Panc1 (cell line): ENCODE measurements around the gene OXT. TPM values are rescaled to one million over a fixed set of nuclear protein-coding genes. Genes with fewer than 3 reads are reported as not detected.

Source experiments
- ATAC-seq: fragments of 200-7000 bp; cut with Tn5 transposase; 2 replicates; pipeline ENCODE4 v1.9.1; 2020; ENCODE audit warnings: mild to moderate bottlenecking, moderate library complexity
- BruUV-seq: library from RNA; stranded (reverse); fragments of 400-500 nt; replicated peaks from 2 replicates; lab custom pipeline; 2021; lab: Mats Ljungman, UMichigan
- CTCF ChIA-PET: fragments of 300-600 bp; sonication (Branson Sonifier 250); formaldehyde crosslinking; loops from one replicate; lab custom pipeline; 2022; ENCODE audit warnings: antibody characterized with exemption; lab: Charles Lee
- POLR2A ChIA-PET: fragments of 300-600 bp; sonication (Branson Sonifier 250); formaldehyde crosslinking; loops from one replicate; lab custom pipeline; 2022; ENCODE audit warnings: antibody characterized with exemption; lab: Charles Lee
- DNase-seq: peaks from one replicate; pipeline ENCODE4 v3.0.0-alpha.2; 2010; ENCODE audit warnings: low read depth, low spot score
- H3K27ac ChIP-seq: 2 replicates; pipeline ENCODE4 v1.5.1; 2011; ENCODE audit warnings: mild to moderate bottlenecking, low read length, inconsistent platforms
- H3K27me3 ChIP-seq: fragments of 200-500 bp; sonication (Bioruptor generic); 2 replicates; pipeline ENCODE4 v1.6.0; 2014; ENCODE audit warnings: low read length, inconsistent platforms; ENCODE audit not compliant: control insufficient read depth, insufficient read depth
- H3K36me3 ChIP-seq: fragments of 200-500 bp; sonication (Bioruptor generic); 2 replicates; pipeline ENCODE4 v1.5.1; 2014; ENCODE audit warnings: inconsistent platforms, mild to moderate bottlenecking, low read length, moderate library complexity; ENCODE audit not compliant: control insufficient read depth, insufficient read depth
- H3K4me1 ChIP-seq: 2 replicates; pipeline ENCODE4 v1.5.1; 2011; ENCODE audit warnings: inconsistent platforms, mild to moderate bottlenecking, low read length, moderate library complexity; ENCODE audit not compliant: control insufficient read depth, insufficient read depth
- H3K4me3 ChIP-seq, 2 experiments: 2 replicates each; pipeline ENCODE4 v1.5.1; 2011 to 2012; ENCODE audit warnings: low read depth in 2 of 2, low read length in 2 of 2, mild to moderate bottlenecking in 2 of 2, inconsistent platforms in 1 of 2, moderate library complexity in 1 of 2
- H3K9me3 ChIP-seq: fragments of 200-500 bp; sonication (Bioruptor generic); 2 replicates; pipeline ENCODE4 v1.5.1; 2014; ENCODE audit warnings: low read depth, mild to moderate bottlenecking, inconsistent platforms, low read length, moderate library complexity; ENCODE audit not compliant: control insufficient read depth, insufficient read depth
- POLR2AphosphoS5 ChIP-seq: IDR thresholded peaks from 2 replicates; pipeline ENCODE4 v1.6.1; 2012; ENCODE audit warnings: mild to moderate bottlenecking, low read depth, low read length, moderate library complexity
- SIN3A ChIP-seq: IDR thresholded peaks from 2 replicates; pipeline ENCODE4 v1.6.1; 2012; ENCODE audit warnings: low read depth, mild to moderate bottlenecking, low read length, moderate library complexity, borderline replicate concordance; ENCODE audit not compliant: insufficient read depth
- TCF7L2 ChIP-seq: IDR thresholded peaks from 2 replicates; pipeline ENCODE4 v1.6.1; 2011; ENCODE audit warnings: mild to moderate bottlenecking, low read depth, low read length, inconsistent platforms
- in situ Hi-C: cut with HindIII; loops from 2 replicates; pipeline ENCODE4 v1.10.0; 2016; ENCODE audit warnings: low sequenced_read_pairs, low pct_unique_long_range_greater_than_20kb
- intact Hi-C: fragments of 100-400 bp; cut with micrococcal nuclease; formaldehyde crosslinking; loops from one replicate; pipeline ENCODE4 v1.10.0; 2022; ENCODE audit not compliant: unreplicated experiment
- total RNA-seq: library from RNA; stranded (reverse); gene quantifications from one replicate; pipeline ENCODE4 v1.2.1, GENCODE V29; 2021; ENCODE audit not compliant: unreplicated experiment
- TF ChIP-seq, protein P1 (sequence below): fragments of 450-650 bp; IDR thresholded peaks from 2 replicates; pipeline ENCODE4 v1.5.1; 2017; ENCODE audit warnings: mild to moderate bottlenecking
- TF ChIP-seq, protein P2 (sequence below), 2 experiments: IDR thresholded peaks; 2 replicates each; pipeline ENCODE4 v1.6.1; 2011 to 2012; ENCODE audit warnings: low read depth in 2 of 2, control low read depth in 1 of 2, low read length in 1 of 2, mild to moderate bottlenecking in 1 of 2, moderate library complexity in 1 of 2; ENCODE audit not compliant: insufficient read depth in 1 of 2

OXT gene
- total RNA-seq, 1 experiment from 2014 or later, result not detected

GRCh38 chr20:3031524-3032147 is 39.8 kb upstream of the OXT start:
- no peak for DNase-seq
- H3K4me3 ChIP-seq, result no peak overlapping the region
- no peaks in the 10 kb centered on the region for H3K4me1 ChIP-seq
- ChIA-PET POLR2A (no interaction called here), CTCF (no interaction called here)
- no TSS peak for BruUV-seq
- in situ Hi-C loops, result no loop called here
- no peak overlapping the region for H3K27ac ChIP-seq
- H3K27me3 ChIP-seq, result no peaks in the 10 kb centered on the region
- TF ChIP-seq SIN3A (no peak), POLR2AphosphoS5 (no peak), TCF7L2 (no peak)
- TF ChIP-seq, protein P1, sequence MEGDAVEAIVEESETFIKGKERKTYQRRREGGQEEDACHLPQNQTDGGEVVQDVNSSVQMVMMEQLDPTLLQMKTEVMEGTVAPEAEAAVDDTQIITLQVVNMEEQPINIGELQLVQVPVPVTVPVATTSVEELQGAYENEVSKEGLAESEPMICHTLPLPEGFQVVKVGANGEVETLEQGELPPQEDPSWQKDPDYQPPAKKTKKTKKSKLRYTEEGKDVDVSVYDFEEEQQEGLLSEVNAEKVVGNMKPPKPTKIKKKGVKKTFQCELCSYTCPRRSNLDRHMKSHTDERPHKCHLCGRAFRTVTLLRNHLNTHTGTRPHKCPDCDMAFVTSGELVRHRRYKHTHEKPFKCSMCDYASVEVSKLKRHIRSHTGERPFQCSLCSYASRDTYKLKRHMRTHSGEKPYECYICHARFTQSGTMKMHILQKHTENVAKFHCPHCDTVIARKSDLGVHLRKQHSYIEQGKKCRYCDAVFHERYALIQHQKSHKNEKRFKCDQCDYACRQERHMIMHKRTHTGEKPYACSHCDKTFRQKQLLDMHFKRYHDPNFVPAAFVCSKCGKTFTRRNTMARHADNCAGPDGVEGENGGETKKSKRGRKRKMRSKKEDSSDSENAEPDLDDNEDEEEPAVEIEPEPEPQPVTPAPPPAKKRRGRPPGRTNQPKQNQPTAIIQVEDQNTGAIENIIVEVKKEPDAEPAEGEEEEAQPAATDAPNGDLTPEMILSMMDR, result no peak
- TF ChIP-seq, protein P2, sequence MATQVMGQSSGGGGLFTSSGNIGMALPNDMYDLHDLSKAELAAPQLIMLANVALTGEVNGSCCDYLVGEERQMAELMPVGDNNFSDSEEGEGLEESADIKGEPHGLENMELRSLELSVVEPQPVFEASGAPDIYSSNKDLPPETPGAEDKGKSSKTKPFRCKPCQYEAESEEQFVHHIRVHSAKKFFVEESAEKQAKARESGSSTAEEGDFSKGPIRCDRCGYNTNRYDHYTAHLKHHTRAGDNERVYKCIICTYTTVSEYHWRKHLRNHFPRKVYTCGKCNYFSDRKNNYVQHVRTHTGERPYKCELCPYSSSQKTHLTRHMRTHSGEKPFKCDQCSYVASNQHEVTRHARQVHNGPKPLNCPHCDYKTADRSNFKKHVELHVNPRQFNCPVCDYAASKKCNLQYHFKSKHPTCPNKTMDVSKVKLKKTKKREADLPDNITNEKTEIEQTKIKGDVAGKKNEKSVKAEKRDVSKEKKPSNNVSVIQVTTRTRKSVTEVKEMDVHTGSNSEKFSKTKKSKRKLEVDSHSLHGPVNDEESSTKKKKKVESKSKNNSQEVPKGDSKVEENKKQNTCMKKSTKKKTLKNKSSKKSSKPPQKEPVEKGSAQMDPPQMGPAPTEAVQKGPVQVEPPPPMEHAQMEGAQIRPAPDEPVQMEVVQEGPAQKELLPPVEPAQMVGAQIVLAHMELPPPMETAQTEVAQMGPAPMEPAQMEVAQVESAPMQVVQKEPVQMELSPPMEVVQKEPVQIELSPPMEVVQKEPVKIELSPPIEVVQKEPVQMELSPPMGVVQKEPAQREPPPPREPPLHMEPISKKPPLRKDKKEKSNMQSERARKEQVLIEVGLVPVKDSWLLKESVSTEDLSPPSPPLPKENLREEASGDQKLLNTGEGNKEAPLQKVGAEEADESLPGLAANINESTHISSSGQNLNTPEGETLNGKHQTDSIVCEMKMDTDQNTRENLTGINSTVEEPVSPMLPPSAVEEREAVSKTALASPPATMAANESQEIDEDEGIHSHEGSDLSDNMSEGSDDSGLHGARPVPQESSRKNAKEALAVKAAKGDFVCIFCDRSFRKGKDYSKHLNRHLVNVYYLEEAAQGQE (IDR thresholded peaks at IDR 0.05; ENCODE audit: insufficient read depth in 1 of 2, low read depth in 2 of 2, low read length in 1 of 2), result no peak
- ATAC-seq, result no peak
- H3K9me3 ChIP-seq, result no peaks in the 10 kb centered on the region
- intact Hi-C loops, result no loop called here
- H3K36me3 ChIP-seq, result 0 out of 2 replicates have a peak, but pooled peaks cover 2% of the 10 kb centered on the region

GRCh38 chr20:3032624-3033023 is 38.8 kb upstream of the OXT start:
- ChIA-PET POLR2A (no interaction called here), CTCF (no interaction called here)
- intact Hi-C loops, result no loop called here
- no peaks in the 10 kb centered on the region for H3K36me3 ChIP-seq
- H3K27ac ChIP-seq, result no peak overlapping the region
- DNase-seq (no peak), ATAC-seq (no peak)
- no peaks in the 10 kb centered on the region for H3K27me3 ChIP-seq
- no peak overlapping the region for H3K4me3 ChIP-seq
- no peaks in the 10 kb centered on the region for H3K9me3 ChIP-seq
- TF ChIP-seq, protein P1, result no peak
- no peak for TF ChIP-seq TCF7L2
- TF ChIP-seq, protein P2 (IDR thresholded peaks at IDR 0.05; ENCODE audit: insufficient read depth in 1 of 2, low read depth in 2 of 2, low read length in 1 of 2), result no peak
- TF ChIP-seq SIN3A, result no peak
- TF ChIP-seq POLR2AphosphoS5, result no peak
- no peaks in the 10 kb centered on the region for H3K4me1 ChIP-seq
- BruUV-seq, result no TSS peak
- in situ Hi-C loops, result no loop called here
